HFF-Myc (cell line): ENCODE results near the gene MIS12.
A peak's percentile ranks its signal among the peaks of the same experiment; 100 is the strongest.

ENCODE experiments used
- DNase-seq: peaks from one replicate; pipeline ENCODE4 v3.0.0-alpha.2; 2011; ENCODE audit warnings: low read depth; ENCODE audit errors: extremely low read depth
- H3K4me3 ChIP-seq: replicated peaks from 2 replicates; pipeline ENCODE4 v1.5.1; 2011; ENCODE audit warnings: low read depth, mild to moderate bottlenecking, control low read depth, low read length
- CTCF ChIP-seq: IDR thresholded peaks from 2 replicates; pipeline ENCODE4 v1.5.1; 2012; ENCODE audit warnings: mild to moderate bottlenecking, low read depth, low read length, control low read depth; ENCODE audit errors: missing control alignments

The MIS12 gene, protein sequence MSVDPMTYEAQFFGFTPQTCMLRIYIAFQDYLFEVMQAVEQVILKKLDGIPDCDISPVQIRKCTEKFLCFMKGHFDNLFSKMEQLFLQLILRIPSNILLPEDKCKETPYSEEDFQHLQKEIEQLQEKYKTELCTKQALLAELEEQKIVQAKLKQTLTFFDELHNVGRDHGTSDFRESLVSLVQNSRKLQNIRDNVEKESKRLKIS

GRCh38 chr17:5486206-5487124 is at the start of gene MIS12:
Gene MIS12 (plus strand): TSS chr17:5486566. CDS start chr17:5488863, 2,297 bp downstream.
- peak; percentile 96 for DNase-seq
- no peak for TF ChIP-seq CTCF
- peak within 1 kb of the TSS; percentile 96 for H3K4me3 ChIP-seq

GRCh38 chr17:5437721-5438317 is 48.5 kb upstream of the MIS12 start:
- no peak for DNase-seq
- peak overlapping the region; percentile 61 for H3K4me3 ChIP-seq
- TF ChIP-seq CTCF, result no peak

- peak; percentile 82 for DNase-seq
- peak within 1 kb of the TSS; percentile 61 for H3K4me3 ChIP-seq
- TF ChIP-seq CTCF, result peak; percentile 97
Observed at GRCh38 chr17:5438716-5439445, 47.5 kb upstream of the MIS12 start, which contains the start of gene C1QBP. Gene C1QBP (minus strand): TSS chr17:5439155. CDS start chr17:5439073, 82 bp downstream.

- TF ChIP-seq CTCF, result no peak
- DNase-seq, result no peak
- H3K4me3 ChIP-seq, result peak overlapping the region; percentile 61
Observed at GRCh38 chr17:5439446-5439764, 47.0 kb upstream of the MIS12 start.

DNA sequence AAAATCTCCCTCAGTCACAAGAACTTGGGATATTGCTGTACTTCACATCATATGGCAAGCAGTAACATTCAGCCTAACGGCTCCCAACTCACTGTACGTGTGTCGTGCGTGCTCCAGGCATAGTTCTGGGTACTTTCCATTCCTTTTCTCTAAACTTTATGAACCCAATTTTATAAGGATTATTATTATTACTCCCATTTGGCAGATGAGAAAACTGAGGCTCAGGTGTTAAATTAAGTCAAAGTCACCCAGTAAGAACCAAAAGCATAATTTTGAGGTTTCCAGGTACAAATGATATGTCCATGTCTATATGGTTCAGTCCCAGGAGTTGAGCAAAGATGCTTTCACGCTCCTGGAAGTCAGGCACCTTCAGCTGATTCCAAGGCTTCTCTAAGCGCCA is 42.6 kb upstream of the MIS12 start:
- no peak for DNase-seq
- no peak overlapping the region for H3K4me3 ChIP-seq
- no peak for TF ChIP-seq CTCF

DNA sequence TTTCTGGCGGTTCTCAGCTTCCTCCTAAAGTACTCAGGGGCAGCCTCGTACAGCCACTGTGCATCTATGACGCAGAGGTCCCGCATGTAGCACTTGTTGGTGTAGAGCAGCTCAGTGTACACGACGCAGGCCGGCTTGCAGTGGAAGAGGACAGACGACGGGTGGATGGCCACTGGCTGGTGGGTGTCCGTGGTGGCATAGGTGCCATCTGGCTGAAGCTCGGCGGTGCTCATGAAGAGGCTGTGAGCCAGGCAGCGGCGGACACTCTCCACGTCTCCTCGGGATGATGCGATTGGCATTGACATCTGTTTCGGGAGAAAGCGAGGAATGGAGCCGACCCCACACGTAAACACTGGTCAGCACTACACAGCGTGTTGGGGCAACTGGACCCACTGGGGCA is 42.2 kb upstream of the MIS12 start:
- H3K4me3 ChIP-seq, result no peak overlapping the region
- DNase-seq, result no peak
- no peak for TF ChIP-seq CTCF
